AML-193 (cell line): ENCODE results near the gene CPB2.

Experiments
- DNase-seq, 2 experiments: peaks; one replicate each; lab custom pipeline; 2025; lab: John Stamatoyannopoulos, UW

CPB2 gene

DNA sequence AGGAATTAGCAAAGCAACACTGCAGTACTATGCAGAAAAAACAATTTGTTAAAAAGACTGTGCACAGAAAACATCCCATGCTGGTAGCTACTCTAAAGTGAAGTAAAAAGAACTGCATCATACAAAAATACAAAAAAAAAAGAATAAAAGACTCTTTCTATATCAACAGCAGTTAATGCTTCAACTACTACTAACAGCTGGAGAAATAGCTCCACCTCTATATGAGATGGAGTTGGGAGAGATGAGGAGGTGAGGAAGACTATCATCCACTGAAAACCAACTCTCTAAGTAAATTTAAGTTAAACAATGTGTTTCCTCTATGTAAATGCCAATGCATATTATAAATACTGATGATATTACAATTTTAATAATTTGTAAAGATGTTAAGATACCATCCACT, 54.1 kb downstream of the CPB2 start:
- DNase-seq: no peak

- DNase-seq: no peak
Observed at GRCh38 chr13:46045424-46045823, 59.4 kb downstream of the CPB2 start.

DNA sequence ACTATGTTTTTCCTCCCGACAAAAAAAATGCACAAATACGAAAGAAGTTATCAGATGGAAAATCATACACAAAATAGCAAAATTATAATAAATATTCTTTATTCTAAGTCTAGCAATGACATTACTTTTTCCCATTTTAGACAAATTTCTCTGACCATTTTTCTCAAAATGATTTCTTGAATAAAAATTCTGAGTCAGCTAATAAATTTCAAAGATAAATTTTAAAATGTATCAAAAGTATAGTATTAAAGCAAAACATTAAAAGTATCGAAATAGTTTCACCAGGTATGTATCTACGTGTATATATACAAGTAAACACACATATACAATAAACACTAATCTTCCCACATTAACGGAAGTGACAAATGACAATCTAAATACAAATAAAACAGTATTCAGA, 61.2 kb downstream of the CPB2 start:
- no peak for DNase-seq

DNA sequence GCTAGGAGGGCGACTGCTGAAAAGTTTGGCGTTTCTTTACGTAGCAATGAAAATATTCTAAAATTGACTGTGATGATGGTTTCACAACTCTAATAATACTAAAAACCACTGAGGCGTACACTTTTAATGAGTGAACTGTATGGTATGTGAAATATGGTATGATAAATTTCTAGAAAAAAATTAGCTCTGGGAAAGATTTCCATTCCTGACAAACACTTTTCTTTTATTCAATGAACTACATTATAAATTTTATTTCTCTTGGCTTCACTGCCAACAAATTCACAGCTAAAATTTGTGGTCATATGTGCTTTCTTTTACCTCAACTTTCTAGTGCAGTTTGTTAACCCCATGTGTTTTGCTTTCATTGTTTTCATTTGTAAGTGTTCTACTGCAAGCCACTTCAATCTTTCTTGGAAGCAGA, 63.4 kb downstream of the CPB2 start:
- DNase-seq: no peak

DNA sequence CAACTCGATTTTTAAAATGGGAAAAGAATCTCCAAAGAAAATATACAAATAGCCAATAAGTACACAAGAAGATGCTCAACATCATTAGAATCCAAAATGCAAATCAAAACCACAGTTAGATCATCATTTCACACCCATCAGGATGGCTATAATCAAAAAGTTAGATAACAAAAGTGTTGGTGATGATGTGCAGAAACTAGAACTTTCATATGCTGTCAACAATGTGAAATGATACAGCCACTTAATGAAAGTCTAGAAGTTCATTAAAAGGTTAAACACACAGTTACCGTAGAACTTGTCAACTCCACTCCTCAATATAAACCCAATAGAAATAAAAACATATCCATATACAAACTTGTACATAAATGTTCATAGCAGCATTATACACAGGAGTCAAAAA, 64.1 kb downstream of the CPB2 start:
- DNase-seq: no peak

GRCh38 chr13:46039411-46040182, 65.2 kb downstream of the CPB2 start:
- DNase-seq: no peak

GRCh38 chr13:46038296-46038695, 66.5 kb downstream of the CPB2 start:
- no peak for DNase-seq

GRCh38 chr13:46035066-46035465, 69.8 kb downstream of the CPB2 start:
- no peak for DNase-seq

GRCh38 chr13:46032341-46032740, 72.5 kb downstream of the CPB2 start:
- no peak for DNase-seq

DNA sequence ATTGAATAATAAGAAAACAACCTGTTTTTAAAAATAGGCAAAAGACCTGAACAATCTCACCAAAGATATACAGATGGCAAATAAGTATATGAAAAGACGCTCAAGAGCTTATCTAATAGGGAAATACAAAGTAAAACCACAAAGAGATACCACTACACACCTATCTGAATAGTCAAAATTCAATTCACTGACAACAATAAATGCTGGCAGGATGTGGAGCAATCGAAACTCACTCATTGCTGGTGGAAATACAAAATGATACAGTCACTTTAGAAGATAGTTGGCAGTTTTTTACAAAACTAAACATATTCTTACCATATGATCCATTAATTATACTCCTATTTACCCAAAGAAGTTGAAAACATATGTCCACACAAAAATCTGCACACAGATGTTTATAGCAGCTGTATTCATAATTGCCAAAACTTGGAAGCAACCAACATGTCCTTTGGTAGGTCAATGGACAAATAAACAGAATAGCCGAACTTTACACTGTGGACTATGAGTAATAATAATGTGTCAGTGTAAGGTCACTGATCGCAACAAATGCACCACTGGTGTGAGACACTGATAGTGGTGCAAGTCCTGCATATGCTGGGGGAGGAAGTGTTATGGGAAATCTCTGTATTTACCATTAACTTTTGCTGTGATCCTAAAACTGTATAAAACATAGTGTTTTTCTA, 73.1 kb downstream of the CPB2 start:
- no peak for DNase-seq

- no peak for DNase-seq
Observed at GRCh38 chr13:46025157-46025556, 79.7 kb downstream of the CPB2 start.

GRCh38 chr13:46022481-46022880, 82.4 kb downstream of the CPB2 start:
- no peak for DNase-seq

- DNase-seq: no peak
Observed at GRCh38 chr13:46016216-46016615, 88.6 kb downstream of the CPB2 start.

GRCh38 chr13:46015366-46015765, 89.5 kb downstream of the CPB2 start:
- DNase-seq: no peak

DNA sequence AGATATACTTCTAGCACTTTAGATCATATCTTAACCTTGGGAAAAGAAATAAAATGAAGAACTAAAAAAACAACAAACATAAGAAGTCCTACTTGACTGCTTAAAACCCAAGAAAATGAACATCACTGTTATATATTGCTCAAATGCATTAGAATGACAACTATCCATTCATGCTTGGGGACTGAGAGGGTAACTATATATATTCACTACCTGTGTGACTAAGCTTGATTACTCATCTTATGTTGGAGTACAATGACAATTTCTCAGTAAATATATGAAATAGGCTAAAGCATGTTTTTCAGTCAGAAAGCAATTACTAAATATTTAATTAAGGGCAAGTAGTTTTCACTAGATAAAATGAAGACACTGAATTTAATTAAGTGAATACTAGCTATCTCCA, 92.4 kb downstream of the CPB2 start:
- DNase-seq: no peak

- DNase-seq: peak; percentile 37 to 40
Observed at GRCh38 chr13:46010148-46010547, 94.7 kb downstream of the CPB2 start.

GRCh38 chr13:46008631-46009030, 96.2 kb downstream of the CPB2 start:
- no peak for DNase-seq

DNA sequence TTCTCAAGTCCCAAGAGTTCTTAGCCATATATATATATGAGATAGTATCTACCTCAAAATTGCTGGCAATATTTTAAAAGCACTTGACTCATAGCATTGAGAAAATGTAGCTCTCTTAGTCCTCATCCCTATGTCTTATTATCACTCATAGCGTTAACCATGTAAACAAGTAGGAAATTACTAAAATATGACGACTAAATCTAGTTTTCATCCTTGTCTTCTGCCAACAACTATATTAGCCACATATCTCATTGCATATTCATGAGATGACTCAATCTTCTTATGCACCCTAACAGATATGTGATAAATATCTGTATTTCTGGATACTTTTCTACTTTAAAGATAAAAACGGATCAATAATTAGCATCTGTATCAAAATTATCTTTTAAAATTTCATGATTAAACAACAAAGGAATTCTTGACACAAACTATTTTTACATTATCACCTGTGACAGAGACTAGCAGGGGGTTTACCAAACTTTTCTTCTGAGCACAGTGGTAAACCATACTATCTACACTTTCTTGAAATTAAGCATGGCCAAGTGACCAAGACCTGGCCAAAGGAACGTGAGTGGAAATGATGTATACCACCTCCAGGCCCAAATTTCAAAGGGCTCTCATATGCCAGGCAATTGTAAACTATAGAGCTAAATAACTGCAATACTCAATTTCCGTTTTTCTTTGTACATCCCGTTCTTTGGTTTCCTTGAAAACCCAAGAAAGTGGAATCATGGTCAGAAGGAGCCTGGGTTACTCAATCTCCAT, 98.0 kb downstream of the CPB2 start:
- DNase-seq: no peak

DNA sequence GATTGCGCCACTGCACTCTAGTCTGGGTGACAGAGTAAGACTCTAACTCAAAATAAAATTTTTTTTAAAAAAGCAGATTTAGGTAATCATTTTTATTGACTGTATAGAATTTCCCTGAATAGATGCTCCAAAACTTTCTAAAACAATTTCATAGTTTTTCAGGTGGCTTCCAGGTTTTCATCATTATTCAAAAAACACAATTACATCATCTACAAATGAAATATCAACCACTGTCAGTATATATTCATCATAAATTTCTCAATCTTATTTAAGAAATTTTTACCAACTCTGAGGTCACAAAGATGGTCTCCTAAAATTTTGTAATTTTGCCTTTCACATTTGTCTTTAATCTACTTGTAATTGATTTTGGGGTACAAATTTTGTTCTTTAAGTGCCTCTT, 100.3 kb downstream of the CPB2 start:
- no peak for DNase-seq
